CD14-positive monocyte (primary cell): ENCODE measurements around the gene WDR48. TPM values are rescaled to one million over a fixed set of nuclear protein-coding genes. Genes with fewer than 3 reads are reported as not detected.
A peak's percentile ranks its signal among the peaks of the same experiment; 100 is the strongest.

Source experiments
- DNase-seq, 3 donors: peaks; one replicate each; pipeline ENCODE4 v3.0.0-alpha.2; 2011 to 2022
- H2AFZ ChIP-seq: 2 replicates; pipeline ENCODE4 v1.6.0; 2012; ENCODE audit warnings: mild to moderate bottlenecking, low read depth, low read length, inconsistent platforms; ENCODE audit not compliant: insufficient read depth, poor library complexity, severe bottlenecking
- H3K27ac ChIP-seq, 2 donors: 1 replicate in 1 of 2; 2 replicates in 1 of 2; pipeline ENCODE4 v1.5.1; 2012 to 2013; ENCODE audit warnings: low read length in 2 of 2, control low read depth in 1 of 2, inconsistent platforms in 1 of 2, low read depth in 1 of 2, mild to moderate bottlenecking in 1 of 2
- H3K27me3 ChIP-seq, 2 donors: one replicate each; pipeline versions ENCODE4 v1.6.0 to v1.6.1; 2011 to 2013; ENCODE audit warnings: low read length in 2 of 2; ENCODE audit not compliant: control insufficient read depth in 2 of 2, insufficient read depth in 2 of 2
- H3K36me3 ChIP-seq, 2 donors: replicated peaks in 1 of 2; 1 replicate in 1 of 2; 2 replicates in 1 of 2; pipeline versions ENCODE4 v1.5.1 to v1.6.1; 2012 to 2013; ENCODE audit warnings: low read length in 2 of 2, control low read depth in 1 of 2, inconsistent platforms in 1 of 2, mild to moderate bottlenecking in 1 of 2; ENCODE audit not compliant: insufficient read depth in 2 of 2, control insufficient read depth in 1 of 2
- H3K4me1 ChIP-seq, 2 donors: 1 replicate in 1 of 2; 2 replicates in 1 of 2; pipeline versions ENCODE4 v1.5.1 to v1.6.1; 2012 to 2013; ENCODE audit warnings: low read length in 2 of 2, control low read depth in 1 of 2, inconsistent platforms in 1 of 2, mild to moderate bottlenecking in 1 of 2, moderate library complexity in 1 of 2; ENCODE audit not compliant: insufficient read depth in 2 of 2, control insufficient read depth in 1 of 2
- H3K4me2 ChIP-seq: replicated peaks from 2 replicates; pipeline ENCODE3; 2012; ENCODE audit warnings: low read length, moderate library complexity, mild to moderate bottlenecking; ENCODE audit not compliant: poor library complexity, severe bottlenecking; ENCODE audit errors: extremely low read depth
- H3K4me3 ChIP-seq, 3 experiments: fragments of 200-600 bp in 1 of 3; sonication (generic) in 1 of 3; replicated peaks in 1 of 3; 1 replicate in 2 of 3; 2 replicates in 1 of 3; pipeline ENCODE4 v1.5.1; 2011 to 2013; ENCODE audit warnings: low read length in 3 of 3, mild to moderate bottlenecking in 3 of 3, control low read depth in 2 of 3, low read depth in 2 of 3, inconsistent platforms in 1 of 3, moderate library complexity in 1 of 3
- H3K79me2 ChIP-seq: 2 replicates; pipeline ENCODE4 v1.6.0; 2012; ENCODE audit warnings: mild to moderate bottlenecking, control low read depth, inconsistent platforms, low read length, moderate library complexity; ENCODE audit not compliant: insufficient read depth
- H3K9ac ChIP-seq: 2 replicates; pipeline ENCODE4 v1.6.0; 2017; ENCODE audit warnings: low read length, mild to moderate bottlenecking; ENCODE audit not compliant: insufficient read depth, poor library complexity, severe bottlenecking
- H3K9me3 ChIP-seq, 2 donors: replicated peaks in 1 of 2; 1 replicate in 1 of 2; 2 replicates in 1 of 2; pipeline versions ENCODE4 v1.5.1 to v1.6.1; 2012 to 2013; ENCODE audit warnings: low read length in 2 of 2, control low read depth in 1 of 2; ENCODE audit not compliant: control insufficient read depth in 1 of 2, insufficient read depth in 1 of 2
- H4K20me1 ChIP-seq: 2 replicates; pipeline ENCODE4 v1.6.0; 2012; ENCODE audit warnings: mild to moderate bottlenecking, low read length, control low read depth, moderate library complexity; ENCODE audit not compliant: insufficient read depth
- H3K27ac Mint-ChIP-seq, 7 donors: one replicate each; pipeline ENCODE4 v1.8.0; 2020; ENCODE audit warnings: mild to moderate bottlenecking in 7 of 7, mixed read lengths in 7 of 7, moderate library complexity in 6 of 7, inconsistent platforms in 2 of 7
- H3K27me3 Mint-ChIP-seq, 3 donors: one replicate each; pipeline ENCODE4 v1.8.0; 2021 to 2022; ENCODE audit warnings: low read depth in 3 of 3, mild to moderate bottlenecking in 3 of 3, mixed read lengths in 3 of 3, moderate library complexity in 3 of 3, inconsistent platforms in 1 of 3
- H3K36me3 Mint-ChIP-seq, 2 donors: one replicate each; pipeline ENCODE4 v1.8.0; 2020; ENCODE audit warnings: mixed read lengths in 2 of 2, inconsistent platforms in 1 of 2, mild to moderate bottlenecking in 1 of 2
- H3K4me1 Mint-ChIP-seq: one replicate; pipeline ENCODE4 v1.8.0; 2020; ENCODE audit warnings: mild to moderate bottlenecking, mixed read lengths
- H3K4me3 Mint-ChIP-seq, 2 donors: one replicate each; pipeline ENCODE4 v1.8.0; 2020; ENCODE audit warnings: mild to moderate bottlenecking in 2 of 2, mixed read lengths in 2 of 2, moderate library complexity in 1 of 2
- H3K9me3 Mint-ChIP-seq, 7 donors: one replicate each; pipeline ENCODE4 v1.8.0; 2020 to 2022; ENCODE audit warnings: mixed read lengths in 7 of 7, mild to moderate bottlenecking in 6 of 7, moderate library complexity in 6 of 7, inconsistent platforms in 2 of 7
- WGBS: methylation state at CpG from one replicate; pipeline ENCODE4 v1.1.5; 2013; ENCODE audit warnings: missing lambda C conversion rate; ENCODE audit not compliant: insufficient coverage; 5-methylcytosine and 5-hydroxymethylcytosine counted together
- intact Hi-C, 2 donors: fragments of 100-400 bp; cut with micrococcal nuclease; formaldehyde crosslinking; loops; one replicate each; pipeline versions ENCODE4 v1.15.0 to v1.15.1; 2023
- polyA plus RNA-seq, 3 donors: library from polyadenylated mRNA; depleted of rRNA in 1 of 3; unstranded in 2 of 3; stranded (reverse) in 1 of 3; fragments of 300-500 nt in 2 of 3; fragments of >200 nt in 1 of 3; fragmentation: Illumina TruSeq in 2 of 3; gene quantifications; 1 replicate in 2 of 3; 2 replicates in 1 of 3; pipeline ENCODE4 v1.2.3, GENCODE V29; 2012 to 2021
- TF ChIP-seq, protein P1 (sequence below): fragments of 200-600 bp; IDR thresholded peaks from one replicate; pipeline ENCODE4 v1.8.0; 2022; ENCODE audit warnings: antibody characterized with exemption, mild to moderate bottlenecking

Gene WDR48
- polyA plus RNA-seq, 3 donors, result 15.0 to 22.7 (median 17.1) TPM

DNA sequence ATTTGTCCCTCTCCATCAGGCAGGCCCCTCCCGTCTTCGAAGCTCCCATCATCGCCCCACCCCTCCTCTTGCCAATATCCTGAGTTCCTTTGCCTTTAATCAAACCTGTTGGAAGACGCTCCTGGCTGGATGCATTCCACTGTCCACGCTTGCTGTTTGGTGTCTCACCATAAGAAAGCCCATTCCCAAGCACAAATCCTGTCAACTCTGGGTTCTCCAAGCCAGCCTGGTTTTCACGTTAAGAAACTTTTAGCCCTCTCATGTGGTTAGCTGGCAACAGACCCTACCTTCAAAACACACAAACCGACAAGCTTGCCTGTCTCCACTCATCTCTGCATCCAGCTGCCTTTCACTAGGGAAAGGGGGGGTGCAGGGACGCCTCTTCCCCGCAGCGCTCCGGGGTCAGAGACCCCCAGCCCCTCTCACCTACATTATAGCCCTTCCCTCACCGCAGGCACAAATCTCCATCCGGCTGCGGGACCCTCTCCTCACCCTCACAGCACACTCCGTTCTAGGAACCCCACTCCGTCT is 54.5 kb downstream of the WDR48 start:
- H3K27ac Mint-ChIP-seq, result peak overlapping the region in 6 of 7 donors; percentile 38 to 83 (median 78)
- Histone ChIP-seq H3K27me3 (no peaks in the 10 kb centered on the region), H3K79me2 (peaks cover 49% of the 10 kb centered on the region), H3K4me1 (peaks cover 29 to 42% of the 10 kb centered on the region in 2 donors), H3K9me3 (no peaks in the 10 kb centered on the region), H4K20me1 (peaks cover 53% of the 10 kb centered on the region), H3K9ac (peak overlapping the region; percentile 87), H3K27ac (peak overlapping the region in 1 of 2 donors; percentile 82), H3K4me3 (peak overlapping the region; percentile 64 to 85 (median 81)), H3K4me2 (peak overlapping the region; percentile 95), H3K36me3 (peaks cover 3 to 16% of the 10 kb centered on the region in 2 donors), H2AFZ (peak overlapping the region; percentile 87)
- TF ChIP-seq, protein P1, sequence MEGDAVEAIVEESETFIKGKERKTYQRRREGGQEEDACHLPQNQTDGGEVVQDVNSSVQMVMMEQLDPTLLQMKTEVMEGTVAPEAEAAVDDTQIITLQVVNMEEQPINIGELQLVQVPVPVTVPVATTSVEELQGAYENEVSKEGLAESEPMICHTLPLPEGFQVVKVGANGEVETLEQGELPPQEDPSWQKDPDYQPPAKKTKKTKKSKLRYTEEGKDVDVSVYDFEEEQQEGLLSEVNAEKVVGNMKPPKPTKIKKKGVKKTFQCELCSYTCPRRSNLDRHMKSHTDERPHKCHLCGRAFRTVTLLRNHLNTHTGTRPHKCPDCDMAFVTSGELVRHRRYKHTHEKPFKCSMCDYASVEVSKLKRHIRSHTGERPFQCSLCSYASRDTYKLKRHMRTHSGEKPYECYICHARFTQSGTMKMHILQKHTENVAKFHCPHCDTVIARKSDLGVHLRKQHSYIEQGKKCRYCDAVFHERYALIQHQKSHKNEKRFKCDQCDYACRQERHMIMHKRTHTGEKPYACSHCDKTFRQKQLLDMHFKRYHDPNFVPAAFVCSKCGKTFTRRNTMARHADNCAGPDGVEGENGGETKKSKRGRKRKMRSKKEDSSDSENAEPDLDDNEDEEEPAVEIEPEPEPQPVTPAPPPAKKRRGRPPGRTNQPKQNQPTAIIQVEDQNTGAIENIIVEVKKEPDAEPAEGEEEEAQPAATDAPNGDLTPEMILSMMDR, result no peak
- H3K4me1 Mint-ChIP-seq, result peaks cover 61% of the 10 kb centered on the region
- peak overlapping the region; percentile 89 to 95 for H3K4me3 Mint-ChIP-seq
- peaks cover 19 to 35% of the 10 kb centered on the region in 2 donors for H3K36me3 Mint-ChIP-seq
- H3K9me3 Mint-ChIP-seq, result no peaks in the 10 kb centered on the region
- intact Hi-C loops, result loop anchor here (2.0 to 10.0 kb wide), 4 partner anchors 40 to 178 kb away; partner anchors contain the start of gene CX3CR1 (in 1 of the 2)
- 42% methylated on average over 11 of the region's 16 CpGs for WGBS
- DNase-seq, result no peak
- H3K27me3 Mint-ChIP-seq, result peaks cover 3 to 16% (median 12%) of the 10 kb centered on the region in 3 donors

DNA sequence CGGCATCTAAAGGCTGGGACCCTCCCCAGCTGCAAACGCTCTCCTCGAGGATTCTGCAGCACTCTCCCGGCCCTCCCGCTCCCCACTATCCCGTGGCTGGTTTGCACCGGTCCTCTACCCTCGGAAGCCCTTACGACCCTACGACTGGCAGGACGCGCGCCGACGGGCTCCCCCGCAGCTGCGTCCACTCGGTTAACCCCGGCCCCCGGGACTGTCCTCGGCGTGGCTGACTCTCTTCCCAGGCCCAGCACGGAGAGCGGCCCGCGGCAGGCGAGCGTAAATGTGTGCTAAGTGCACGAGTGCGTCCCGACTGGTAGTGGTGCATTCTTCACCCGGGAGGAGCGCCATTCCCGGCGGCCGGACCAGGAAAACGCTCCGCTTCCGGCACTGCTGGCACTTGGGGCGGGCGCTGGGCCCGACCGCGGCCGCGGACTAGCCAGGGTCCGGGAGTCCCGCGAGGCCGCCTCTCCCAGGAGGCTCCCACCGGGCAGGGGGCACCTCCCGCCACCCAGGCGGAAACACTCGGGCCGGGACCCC is 55.1 kb downstream of the WDR48 start:
- intact Hi-C loops, result loop anchor here (2.0 to 10.0 kb wide), 4 partner anchors 40 to 178 kb away; partner anchors contain the start of gene CX3CR1 (in 1 of the 2)
- H4K20me1 ChIP-seq, result peaks cover 47% of the 10 kb centered on the region
- H3K4me2 ChIP-seq, result peak overlapping the region; percentile 95
- peak overlapping the region; percentile 87 for H2AFZ ChIP-seq
- Mint-ChIP-seq H3K36me3 (peaks cover 19 to 40% of the 10 kb centered on the region in 2 donors), H3K27me3 (peaks cover 3 to 16% (median 12%) of the 10 kb centered on the region in 3 donors), H3K4me1 (peaks cover 59% of the 10 kb centered on the region), H3K4me3 (peak overlapping the region; percentile 89 to 95), H3K9me3 (no peaks in the 10 kb centered on the region), H3K27ac (peak overlapping the region; percentile 38 to 83 (median 78))
- WGBS, result under 1% methylated on average over 55 of the region's 55 CpGs
- H3K36me3 ChIP-seq, result peaks cover 3 to 15% of the 10 kb centered on the region in 2 donors
- peak overlapping the region; percentile 64 to 85 (median 81) for H3K4me3 ChIP-seq
- H3K27me3 ChIP-seq, result no peaks in the 10 kb centered on the region
- peak in 1 of 3 donors; percentile 14 for DNase-seq
- H3K4me1 ChIP-seq, result peaks cover 29 to 42% of the 10 kb centered on the region in 2 donors
- H3K9ac ChIP-seq, result peak overlapping the region; percentile 87
- H3K79me2 ChIP-seq, result peaks cover 49% of the 10 kb centered on the region
- peak overlapping the region in 1 of 2 donors; percentile 82 for H3K27ac ChIP-seq
- H3K9me3 ChIP-seq, result no peaks in the 10 kb centered on the region
- TF ChIP-seq, protein P1, result no peak
